GM18520 (cell line): Measurements from ENCODE around the gene ABHD14A.
A peak's percentile ranks its signal among the peaks of the same experiment; 100 is the strongest.
"Not testable (repeated sequence)": the region's sequence is repeated elsewhere in the genome, so short reads cannot be mapped to it uniquely, and the experiment has no call there.

ENCODE experiments used
- ATAC-seq: cut with Tn5 transposase; IDR thresholded peaks from one replicate; pipeline ENCODE4 v1.9.1; 2021; ENCODE audit not compliant: unreplicated experiment

Gene ABHD14A

DNA sequence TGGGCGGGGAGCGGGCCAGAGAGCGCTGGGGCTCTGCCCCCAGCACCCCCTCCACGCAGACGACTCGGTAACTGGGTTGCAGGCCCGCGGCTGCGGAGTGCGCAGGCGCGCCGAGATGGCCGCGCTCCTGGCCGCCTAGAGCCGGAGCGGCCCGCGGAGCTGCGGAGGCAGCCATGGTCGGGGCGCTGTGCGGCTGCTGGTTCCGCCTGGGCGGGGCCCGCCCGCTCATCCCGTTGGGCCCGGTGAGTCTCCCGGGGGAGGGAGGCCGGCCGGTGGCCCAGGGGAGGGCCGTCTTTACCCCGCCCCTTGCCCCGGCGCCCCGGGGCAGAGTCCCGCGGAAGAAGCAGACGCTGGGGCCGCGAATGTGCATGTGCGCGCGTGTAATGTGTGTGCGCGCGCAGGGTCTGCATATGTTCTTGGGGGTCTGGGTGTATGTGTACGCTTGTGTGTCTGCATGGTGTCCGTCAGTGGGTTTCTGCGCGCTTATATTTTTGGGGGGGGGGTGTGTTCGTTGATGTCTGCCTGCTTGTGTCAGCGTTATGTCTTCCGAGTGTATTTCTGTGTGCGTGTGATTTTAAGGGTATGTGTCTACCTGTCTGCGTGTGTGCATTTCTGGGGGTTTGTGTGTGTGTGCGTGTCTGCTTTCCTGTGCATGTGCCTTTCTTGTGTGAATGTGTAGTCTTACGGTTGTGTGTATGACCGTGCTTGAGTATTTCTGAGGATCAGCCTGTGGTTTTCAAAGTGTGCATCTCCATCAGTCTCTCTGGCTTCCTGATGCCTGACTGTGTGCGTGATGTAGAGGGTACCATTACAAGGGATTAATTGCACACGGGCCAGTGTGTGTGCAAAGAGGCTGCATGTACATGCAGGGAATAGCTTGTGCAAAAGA, at the start of gene ABHD14A:
ABHD14A (plus strand) TSS at position 102 of the 889 bp plus-strand sequence; CDS start at position 174, 72 bp downstream.
- peak; percentile 57 for ATAC-seq

DNA sequence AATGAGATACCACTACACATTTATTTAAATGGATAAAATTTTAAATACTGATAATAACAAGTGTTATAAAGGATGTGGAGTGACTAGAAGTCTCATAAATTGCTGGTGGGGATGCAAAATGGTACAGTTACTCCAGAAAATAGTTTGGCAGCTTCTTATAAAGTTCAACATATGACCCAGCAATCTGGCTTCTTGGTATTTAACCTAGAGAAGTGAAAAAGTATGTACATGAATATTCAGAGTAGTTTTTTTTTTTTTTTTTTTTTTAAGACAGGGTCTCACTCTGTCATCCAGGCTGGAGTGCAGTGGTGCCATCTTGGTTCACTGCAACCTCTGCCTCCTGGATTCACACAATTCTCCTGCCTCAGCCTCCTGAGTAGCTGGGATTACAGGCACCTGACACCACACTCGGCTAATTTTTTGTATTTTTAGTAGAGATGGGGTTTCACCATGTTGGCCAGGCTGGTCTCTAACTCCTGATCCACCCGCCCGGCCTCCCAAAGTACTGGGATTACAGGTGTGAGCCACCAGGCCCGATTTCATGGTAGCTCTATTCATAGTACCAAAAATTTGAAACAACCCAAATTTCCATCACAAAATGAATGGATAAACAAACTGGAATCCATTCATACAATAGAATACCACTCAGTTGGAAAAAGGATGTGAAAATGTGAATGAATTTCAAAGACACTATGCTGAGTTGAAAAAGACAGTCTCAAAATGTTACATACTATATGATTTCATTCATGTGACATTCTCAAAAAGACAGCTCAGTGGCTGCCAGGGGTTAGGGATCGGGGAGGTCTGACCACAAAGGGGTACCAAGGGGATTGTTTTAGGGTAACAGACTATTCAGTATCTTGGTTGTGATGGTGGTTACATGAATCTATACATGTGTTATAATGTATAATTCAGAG, 47.5 kb upstream of the ABHD14A start:
- no peak for ATAC-seq

DNA sequence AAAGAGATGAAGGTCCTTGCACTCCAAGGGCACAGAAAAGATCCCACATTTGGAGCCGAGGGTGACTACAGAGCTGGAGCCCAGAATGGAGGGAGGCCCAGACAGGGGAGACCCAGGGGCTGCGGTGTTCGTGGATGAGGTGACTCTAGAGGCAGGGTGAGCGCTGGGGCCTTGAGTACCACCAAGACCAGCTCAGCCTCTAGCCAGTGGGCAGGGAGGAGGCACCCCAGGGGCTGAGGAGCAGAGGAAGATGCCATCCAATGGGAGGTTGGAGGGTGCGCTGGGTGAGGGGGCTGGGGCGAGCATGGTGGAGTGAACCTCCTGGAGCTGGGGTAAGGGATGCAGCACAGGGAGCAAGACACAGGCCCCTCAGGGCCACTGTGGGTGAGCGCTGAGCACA, 46.4 kb upstream of the ABHD14A start:
- no peak for ATAC-seq

DNA sequence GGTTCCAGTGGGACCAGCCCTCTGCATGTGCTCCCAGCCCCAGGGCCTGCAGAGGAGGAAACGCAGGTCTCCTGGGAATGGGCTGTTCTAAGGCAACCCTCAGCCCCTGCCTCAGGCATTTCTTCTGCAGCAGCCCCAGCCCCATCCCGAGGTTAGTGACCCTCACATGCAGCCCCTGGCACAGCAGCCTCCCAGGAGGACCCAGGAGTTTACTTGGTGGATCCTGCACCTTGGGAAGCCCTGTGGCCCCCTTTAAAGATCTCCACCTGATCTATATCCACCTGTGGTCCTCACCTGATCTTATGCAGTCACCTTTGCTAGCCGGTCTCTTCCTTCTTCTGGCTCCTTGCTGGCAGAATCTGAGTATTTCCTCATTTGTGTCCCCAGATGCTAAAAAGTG, 45.9 kb upstream of the ABHD14A start:
- not testable (repeated sequence) for ATAC-seq

DNA sequence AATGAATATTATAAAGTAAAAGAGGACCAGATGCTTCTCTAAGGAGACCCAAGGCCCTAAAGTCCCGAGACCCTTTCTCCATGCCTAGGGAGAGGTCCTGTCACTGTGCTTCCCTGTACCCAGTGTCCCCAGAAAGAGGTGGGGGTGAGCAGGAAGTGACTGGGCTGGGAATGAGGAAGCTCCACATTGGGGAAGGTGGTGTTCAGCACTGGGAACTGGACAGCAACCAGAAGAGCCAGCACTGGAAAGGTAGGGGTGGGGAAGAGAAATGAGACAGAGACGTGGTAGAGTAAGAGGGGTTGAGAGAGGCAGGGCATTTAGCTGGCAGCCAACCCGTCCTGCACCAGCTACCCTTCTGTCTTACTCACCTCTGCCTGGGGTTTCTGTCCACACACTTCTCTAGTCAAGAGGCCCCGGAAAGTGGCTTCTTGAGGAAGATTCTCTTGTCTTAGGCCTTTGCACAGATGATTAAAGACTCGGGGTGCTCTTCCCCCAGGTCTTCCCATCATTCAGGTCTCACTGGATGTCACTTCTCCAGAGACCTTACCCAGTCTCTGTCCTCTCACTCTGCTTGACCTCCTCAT, 45.4 kb upstream of the ABHD14A start:
- no peak for ATAC-seq

DNA sequence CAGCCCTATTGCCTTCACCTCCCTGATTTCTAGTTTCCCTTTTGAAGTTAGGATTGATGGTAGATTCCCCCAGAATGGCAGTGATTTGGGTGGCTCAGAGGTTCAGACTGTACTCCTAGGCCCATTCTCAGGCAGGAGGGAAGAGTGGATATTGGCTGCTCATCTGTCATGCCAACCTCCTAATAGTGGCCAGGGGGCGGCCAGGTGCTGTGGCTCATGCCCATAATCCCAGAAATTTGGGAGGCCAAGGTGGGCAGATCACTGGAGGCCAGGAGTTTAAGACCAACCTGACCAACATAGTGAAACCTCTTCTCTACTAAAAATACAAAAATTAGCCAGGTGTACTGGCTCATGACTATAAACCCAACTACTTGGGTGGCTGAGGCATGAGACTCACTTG, 44.4 kb upstream of the ABHD14A start:
- ATAC-seq, result no peak

DNA sequence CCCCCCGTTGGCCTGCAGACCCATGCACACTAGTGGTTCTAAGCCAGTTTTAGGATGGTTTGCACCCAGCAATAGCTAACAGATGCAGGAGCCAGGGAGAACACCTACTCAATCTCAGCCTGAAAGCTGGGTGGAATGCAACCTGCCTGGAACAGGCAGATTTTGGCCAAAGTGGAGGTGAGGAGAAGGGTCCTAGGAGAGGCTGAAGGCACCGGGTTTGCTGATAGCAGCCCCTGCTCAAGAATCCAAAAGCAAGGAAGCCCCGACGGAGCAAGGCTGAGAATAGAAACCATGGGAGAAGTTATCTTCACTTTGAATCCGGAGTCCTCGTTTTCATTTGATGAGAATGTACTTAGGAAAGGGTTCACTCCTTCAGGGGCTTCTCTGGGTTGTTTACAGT, 43.1 kb upstream of the ABHD14A start:
- no peak for ATAC-seq

DNA sequence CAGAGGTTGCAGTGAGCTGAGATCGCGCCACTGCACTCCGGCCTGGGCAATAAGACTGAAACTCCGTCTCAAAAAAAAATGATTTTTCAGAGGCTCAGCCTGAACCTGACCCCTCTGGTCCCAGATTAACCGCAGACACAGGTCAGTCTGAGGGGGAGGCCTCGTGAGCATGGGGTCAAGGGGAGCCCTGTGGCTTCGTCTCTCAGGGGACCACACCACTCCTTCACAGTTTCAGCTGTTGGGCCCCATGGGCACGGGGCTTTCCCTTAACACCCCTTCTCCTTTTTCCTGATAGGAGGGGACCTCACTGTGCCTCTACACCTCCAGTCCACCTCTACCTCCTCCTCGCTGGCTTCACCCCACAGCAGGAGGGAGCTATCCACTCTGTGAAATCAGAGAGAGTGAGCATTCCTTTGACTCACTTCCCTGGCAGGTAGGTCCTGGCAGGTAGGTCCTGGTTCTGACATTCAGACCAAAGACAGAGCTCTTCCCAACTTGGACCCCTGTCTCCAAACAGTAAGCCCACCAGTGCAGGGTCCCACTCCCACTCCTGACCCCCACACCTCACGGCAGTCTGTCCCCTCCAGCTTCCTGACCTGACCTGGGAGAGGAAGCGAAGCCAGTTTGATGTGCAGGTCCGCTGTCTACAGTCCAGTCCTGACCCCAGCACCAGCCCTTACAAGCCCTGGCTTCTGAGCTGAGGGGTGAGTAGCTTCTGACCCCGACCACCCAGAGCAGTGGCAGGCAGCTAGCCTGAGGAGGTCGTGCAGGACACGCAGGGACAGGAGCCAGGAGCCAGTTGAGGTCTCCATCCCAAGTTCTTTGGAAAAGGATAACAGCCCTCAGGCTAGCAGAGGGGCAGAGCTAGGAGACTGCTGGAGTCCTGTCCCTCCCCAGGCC, 42.1 kb upstream of the ABHD14A start:
- no peak for ATAC-seq

DNA sequence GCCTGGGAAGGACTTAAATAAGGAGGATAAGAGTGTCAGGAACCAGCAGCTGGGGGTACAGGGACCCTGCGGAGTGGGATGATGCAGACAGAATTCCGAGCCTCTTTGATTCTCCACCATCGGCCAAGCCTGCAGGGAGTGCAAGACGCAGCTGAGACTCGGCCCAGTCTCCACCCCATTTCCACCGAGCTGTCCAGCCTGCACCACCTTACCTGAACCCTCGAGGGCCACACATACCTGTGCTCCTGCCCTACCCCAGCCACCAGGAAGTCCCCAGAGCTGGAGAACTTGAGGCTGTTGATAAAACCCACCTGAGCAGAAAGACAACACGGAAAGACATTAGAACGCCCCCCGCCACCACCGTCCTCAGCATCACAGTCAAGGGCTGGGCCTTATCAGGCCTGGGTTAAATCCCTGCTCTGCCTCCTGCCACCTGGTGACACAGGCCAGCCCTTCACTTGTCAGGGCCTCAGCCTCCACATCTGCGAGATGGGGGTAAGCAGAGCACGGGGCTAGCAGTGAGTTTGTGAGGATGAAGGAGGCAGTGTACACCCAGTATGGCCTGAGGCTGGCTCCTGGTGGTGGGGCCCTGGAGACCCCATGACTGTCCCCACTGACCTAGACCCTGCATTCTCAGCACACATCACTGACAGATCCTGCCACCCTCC, 41.3 kb upstream of the ABHD14A start:
- ATAC-seq, result no peak

DNA sequence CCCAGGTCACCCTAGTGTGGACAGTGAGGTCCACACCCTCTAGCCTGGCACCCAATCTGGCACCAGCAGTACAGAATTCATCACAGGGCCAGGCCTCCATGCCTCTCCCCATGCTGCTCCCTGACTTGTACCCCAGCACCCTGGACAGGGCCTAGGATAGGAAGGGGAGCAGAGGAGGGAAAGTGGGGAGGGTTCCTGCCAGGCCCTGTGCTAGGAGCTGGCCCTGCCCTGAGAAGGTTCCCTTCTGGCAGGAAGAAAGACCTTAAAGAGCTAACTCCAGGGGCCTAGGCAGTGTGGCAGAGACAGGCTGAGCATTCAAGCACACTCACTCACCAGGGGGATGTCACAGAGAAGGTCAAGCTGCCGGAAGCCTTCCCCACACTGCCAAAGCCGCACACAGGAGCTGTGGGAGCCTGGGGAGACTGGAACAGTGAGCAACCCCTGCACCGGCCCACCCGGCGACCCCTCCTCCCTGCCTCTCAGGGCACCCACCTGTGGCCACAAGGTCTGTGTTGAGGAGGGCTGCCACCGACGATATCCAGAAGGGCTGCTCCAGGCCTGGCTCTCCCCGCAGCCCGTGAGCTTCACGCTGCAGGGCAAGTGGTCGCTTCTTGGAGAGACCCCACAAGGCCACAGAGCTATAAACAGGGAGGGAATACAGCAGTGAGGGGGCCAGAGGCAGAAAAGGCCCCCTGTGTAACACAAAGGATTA, 40.6 kb upstream of the ABHD14A start:
- ATAC-seq, result no peak

DNA sequence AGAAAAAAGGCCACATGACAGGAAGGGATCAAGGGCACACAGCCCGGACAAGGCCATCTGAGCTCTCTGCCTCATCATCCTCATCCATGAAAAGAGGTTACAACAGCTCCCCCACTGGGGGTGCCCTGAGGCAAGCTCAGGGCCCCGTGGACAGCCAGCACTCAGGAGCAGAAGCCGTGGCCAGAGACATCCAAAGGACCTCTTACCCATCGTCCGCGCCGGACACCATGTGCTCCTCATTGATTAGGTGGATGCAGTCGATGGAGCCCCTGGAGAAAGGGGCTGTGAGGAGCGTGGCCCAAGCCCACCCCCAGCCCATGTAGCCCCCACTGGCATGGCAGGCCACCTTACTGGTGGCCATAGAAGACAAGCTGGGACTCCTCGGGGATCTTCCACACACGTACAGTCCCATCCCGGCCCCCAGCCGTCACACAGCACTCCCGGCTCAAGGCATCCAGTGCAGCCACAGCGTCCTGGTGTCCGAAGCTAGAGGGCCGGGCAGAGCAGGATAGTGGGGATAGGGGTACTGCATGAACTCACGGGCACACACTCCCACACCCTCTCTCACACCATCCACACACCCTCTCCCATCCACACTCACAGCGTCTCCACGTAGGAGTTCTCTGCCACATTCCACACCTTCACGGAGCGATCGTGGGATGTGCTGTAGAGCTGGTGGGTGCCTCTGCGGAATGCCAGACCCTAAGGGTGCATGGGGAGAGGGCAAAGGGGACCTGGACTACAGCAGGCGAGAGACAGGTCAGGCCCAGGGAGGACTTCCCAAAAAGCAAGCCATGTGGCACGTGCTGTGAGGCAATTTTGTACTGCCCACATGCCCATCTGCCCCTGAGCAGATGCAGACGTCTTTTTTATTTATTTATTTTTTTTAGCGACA, 39.6 kb upstream of the ABHD14A start:
- ATAC-seq, result no peak

DNA sequence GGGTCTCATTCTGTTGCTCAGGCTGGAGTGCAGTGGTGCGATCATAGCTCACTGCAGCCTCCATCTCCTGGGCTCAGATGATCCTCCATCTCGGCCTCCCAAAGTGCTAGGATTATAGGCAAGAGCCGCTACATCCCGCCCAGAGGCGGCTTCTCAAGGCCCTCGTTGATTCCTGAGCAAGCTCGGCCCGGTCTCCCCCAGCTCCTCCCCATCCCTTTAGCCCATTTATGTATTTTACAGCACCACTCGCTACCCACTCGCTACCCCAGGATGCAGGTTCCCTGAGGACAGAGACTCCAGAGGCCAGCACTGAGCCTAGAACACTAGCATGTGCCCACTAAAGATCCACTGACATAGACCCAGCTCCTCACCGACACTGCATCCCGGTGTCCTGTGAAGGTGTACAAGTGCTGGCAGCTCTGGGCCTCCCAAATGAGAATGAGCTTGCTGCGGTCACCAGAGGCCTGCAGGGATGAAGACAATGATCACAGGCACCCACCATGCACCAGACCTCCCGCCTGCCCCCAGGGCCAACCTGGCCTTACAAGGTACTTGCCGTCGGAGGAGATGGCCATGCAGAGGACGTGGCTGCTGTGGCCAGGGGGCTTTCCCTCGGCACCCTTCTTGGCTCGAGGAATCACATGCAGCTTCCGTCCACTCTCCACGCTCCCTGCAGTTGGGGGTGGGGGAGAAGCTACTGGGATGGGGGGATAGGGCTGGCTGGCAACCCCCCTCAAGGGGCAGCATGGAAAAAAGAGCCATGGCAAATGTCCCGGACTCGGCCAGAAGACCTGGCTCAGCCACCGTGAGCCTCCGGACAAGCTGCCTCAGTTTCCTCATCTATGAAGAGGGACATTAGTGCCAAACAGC, 38.7 kb upstream of the ABHD14A start:
- ATAC-seq, result no peak

DNA sequence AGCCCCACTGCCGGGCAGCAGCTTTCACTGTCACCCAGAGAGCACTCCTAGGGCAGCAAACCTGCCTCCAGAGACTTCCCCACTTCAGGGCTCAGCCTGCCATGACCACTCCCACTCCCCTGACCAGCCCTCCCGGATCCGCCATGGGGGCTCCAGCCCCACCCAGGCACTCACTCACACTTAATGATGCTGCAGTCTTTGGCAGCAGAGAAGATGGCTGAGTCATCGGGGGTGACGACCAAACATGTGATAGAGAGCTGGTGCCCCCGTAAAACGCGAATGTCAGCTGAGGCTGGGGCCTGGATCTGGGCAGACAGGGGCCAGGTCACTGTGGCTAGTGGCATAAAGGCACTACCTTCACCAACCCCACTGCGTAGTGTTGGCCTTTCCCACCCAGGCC, 37.9 kb upstream of the ABHD14A start:
- ATAC-seq, result no peak

DNA sequence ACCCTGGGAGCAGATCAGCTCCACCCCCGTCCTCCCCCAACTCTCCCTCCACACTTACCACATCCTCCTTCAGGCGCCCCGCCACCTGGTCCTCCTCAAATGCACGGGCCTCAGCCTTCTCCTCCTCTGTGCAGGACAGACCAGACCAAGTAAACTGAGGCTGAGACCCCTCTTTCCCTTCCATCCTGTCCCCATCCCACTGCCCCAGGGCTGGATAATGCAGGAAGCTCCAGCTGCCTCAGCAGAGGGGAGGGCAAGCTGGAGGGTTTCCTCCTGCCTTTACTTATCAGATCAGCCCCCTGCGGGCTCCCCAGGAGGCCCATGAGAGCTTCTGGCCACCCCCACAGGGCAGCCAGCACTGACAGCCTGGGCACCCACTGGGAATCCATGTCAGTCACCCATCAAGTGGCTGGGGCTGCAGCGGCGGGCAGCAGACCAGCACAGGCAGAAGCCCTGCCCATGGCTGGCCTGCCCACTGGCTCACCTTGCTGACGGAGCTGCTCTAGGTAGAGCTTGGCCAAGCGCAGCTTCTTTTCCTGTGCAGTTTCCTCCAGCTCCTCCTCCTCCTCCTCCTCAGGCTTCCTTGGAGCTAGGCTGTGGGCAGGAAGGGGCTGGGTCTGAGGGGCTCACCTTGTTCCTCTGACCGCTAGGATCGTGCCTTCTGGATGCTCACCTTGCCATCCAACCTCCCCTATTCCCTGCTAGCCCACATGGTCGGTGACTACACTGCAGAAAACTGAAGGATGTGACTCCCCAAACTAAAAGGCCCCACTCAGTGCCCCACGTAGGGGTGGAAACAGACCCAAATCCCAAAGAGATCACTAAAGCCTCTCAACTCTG, 37.0 kb upstream of the ABHD14A start:
- ATAC-seq, result no peak

DNA sequence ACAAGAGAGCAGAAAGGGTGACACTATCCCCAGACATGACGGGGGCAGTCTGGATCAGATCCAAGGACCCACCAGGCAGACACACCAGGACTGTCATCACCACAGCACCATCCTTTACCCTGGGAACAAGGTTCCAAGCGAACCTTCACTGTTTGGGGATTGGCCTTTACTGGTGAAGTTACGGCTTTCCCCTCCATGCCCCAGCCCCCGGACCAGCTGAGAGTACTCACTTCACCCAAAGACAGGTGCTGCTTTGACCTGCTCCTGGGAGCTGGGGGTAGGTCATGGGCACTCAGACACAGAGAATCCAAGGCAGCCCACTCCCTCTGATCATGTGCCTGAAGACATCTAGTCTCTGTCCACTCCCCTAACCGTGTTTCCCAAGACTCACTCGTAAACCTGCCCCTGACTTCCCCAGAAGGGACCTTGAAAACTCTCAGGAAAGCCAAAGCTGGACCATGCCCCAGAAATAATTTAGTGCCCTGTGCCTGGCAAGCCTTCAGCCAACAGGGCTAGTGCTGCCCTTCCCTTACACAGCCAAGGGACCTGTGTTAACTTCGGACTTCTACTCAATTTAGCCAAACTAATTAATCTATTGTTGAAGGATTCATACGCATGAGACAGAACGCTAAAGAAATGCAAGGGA, 36.0 kb upstream of the ABHD14A start:
- ATAC-seq, result no peak
